GM12873 (cell line): ENCODE data around the gene RAP1GDS1.

Experiments
- CTCF ChIP-seq: IDR thresholded peaks from 2 replicates; pipeline ENCODE4 v1.5.1; 2012; ENCODE audit warnings: low read depth, mild to moderate bottlenecking, moderate library complexity, low read length, control low read depth; ENCODE audit not compliant: insufficient read depth; ENCODE audit errors: missing control alignments

Gene RAP1GDS1

GRCh38 chr4:98482503-98482846, 221.3 kb downstream of the RAP1GDS1 start:
- TF ChIP-seq CTCF: no peak

DNA sequence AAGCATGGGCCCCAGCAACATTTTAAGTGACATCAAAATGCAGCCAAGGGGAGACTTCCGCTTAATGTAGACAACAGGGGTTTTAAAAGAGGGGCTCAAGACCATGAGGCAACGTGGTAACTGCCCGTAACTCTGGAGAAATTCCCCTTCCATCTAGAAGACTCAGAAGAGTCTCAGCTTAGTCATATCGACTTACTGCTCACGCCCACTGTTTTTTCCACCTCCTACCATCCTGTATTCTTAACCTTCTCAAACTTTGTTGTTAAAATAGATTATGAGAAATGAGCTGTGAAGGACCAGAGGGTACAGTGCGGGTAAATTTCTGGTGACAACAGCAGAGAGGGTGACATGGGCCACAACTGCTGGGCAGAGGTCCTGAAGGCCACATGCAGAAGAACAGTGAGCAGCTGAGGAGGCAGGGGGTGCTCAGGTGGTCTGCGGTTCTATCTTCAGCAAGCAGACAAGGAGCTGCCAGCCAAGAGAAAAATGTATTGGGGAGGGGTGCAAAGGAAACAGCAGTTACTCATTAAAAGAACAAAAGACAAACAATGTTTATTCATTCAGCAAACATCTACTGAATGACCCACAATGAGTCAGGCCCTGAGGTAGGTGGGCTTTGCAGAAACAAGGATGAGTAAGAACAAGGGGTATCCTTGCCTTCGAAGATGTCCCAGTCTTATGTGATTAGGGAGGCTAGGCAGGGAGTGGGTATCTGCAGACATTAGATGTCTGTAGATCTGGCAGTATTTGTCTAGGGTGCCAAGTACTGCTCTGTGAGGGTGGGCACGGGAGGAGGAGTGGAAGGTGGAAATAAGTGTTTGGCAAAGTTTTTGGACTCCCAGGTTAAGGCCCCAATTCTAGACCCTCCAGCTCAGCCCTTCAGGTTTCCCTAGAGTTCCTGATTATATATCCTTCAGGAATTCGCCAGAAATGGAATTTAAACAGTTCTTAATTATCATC, 221.9 kb downstream of the RAP1GDS1 start:
- no peak for TF ChIP-seq CTCF

DNA sequence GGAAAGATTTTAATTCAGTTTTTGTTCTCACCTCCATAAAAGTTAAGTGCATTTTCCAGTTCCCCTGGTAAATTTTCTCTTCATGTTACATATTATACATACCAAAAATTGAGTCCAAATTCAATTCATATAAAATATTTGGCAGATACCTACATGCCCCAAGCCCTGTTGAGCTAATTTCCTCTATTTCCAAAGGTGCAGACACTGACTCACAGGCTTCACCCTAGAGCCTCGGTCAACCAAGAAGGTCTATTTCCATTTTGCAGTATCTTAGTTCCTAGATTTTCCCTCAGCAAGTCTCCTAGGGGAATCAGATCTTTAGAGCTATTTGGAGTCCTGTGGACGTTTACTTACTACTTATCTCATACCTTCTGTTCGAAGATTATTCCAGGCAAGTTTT, 222.8 kb downstream of the RAP1GDS1 start:
- no peak for TF ChIP-seq CTCF

GRCh38 chr4:98485816-98486345, 224.7 kb downstream of the RAP1GDS1 start:
- no peak for TF ChIP-seq CTCF

DNA sequence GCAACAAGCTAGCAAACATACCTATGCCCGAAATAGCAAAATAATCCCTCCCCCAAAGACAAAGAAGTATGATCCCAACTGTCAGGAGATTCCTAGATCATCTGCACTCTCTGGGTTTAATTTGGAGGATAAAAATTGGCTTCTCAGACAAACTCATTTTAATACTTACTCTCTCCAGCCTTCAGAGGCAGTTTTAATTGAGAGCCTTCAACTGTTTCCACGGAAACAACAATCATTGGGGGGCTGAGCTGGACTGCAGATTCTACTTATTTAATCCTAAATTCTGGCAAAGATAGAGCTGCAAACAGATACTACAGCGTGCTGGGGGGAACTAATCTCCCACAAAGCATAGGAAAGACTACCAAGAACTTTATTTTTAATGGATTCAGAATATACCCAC, 229.1 kb downstream of the RAP1GDS1 start:
- TF ChIP-seq CTCF: no peak

GRCh38 chr4:98491899-98492559, 230.8 kb downstream of the RAP1GDS1 start:
- TF ChIP-seq CTCF: no peak

DNA sequence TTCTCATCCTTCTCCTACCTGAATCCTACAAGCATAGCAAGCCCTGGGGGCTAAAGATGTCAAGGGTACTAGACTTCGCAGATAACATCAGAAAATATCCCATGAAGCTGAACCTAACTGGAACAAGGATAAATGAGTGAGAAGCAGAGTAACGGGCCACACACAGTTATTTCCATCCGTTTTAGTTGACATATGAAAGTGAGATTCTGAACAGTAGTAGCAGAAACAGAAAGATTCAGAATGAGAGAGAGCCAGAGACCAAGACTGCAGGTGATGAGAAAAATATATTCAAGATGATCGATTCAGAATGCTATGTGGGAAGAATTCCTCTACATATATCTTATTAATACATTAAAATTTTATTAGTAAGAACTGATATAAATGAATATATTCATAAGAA, 232.1 kb downstream of the RAP1GDS1 start:
- no peak for TF ChIP-seq CTCF
